Activated effector memory CD4-positive, alpha-beta T cell treated with Interleukin-2 at 50 U/mL for 16 hours (primary cell): ENCODE measurements around the gene VAMP3.

Source experiments
- DNase-seq: peaks from one replicate; pipeline ENCODE4 v3.0.0-alpha.2; 2020

VAMP3 gene

GRCh38 chr1:7821282-7821681 lies 50.2 kb downstream of the VAMP3 start:
- DNase-seq, result no peak

GRCh38 chr1:7824701-7825100 lies 53.6 kb downstream of the VAMP3 start:
- no peak for DNase-seq

GRCh38 chr1:7826363-7826762 lies 55.3 kb downstream of the VAMP3 start:
- DNase-seq, result no peak

- DNase-seq, result peak; percentile 21
These were observed 56.2 kb downstream of the VAMP3 start for GRCh38 chr1:7827126-7827955.
